OCI-LY7 (cell line): ENCODE measurements around the gene MEGF6. TPM values are rescaled to one million over a fixed set of nuclear protein-coding genes. Genes with fewer than 3 reads are reported as not detected.
A peak's percentile ranks its signal among the peaks of the same experiment; 100 is the strongest.

Experiments
- BruUV-seq: library from RNA; stranded (reverse); fragments of 400-500 nt; replicated peaks from 2 replicates; lab custom pipeline; 2021; lab: Mats Ljungman, UMichigan
- CTCF ChIA-PET: fragments of 300-600 bp; sonication (Branson Sonifier 250); formaldehyde crosslinking; loops from one replicate; lab custom pipeline; 2022; ENCODE audit warnings: antibody characterized with exemption; ENCODE audit not compliant: unreplicated experiment; lab: Charles Lee
- POLR2A ChIA-PET: fragments of 300-600 bp; sonication (Branson Sonifier 250); formaldehyde crosslinking; loops from one replicate; lab custom pipeline; 2022; ENCODE audit warnings: antibody characterized with exemption; lab: Charles Lee
- DNase-seq: peaks from one replicate; pipeline ENCODE4 v3.0.0-alpha.2; 2015; ENCODE audit warnings: low spot score
- H2AFZ ChIP-seq: fragments of 200-600 bp; sonication (generic), shearing (Covaris generic); 2 replicates; pipeline ENCODE4 v1.6.1; 2014; ENCODE audit warnings: mild to moderate bottlenecking, antibody characterized with exemption, low read length, moderate library complexity
- H3K27ac ChIP-seq: fragments of 200-600 bp; sonication (generic); 2 replicates; pipeline ENCODE4 v1.5.1; 2014; ENCODE audit warnings: mixed run types, low read depth, mild to moderate bottlenecking, moderate library complexity, low read length, inconsistent platforms; ENCODE audit not compliant: poor library complexity, severe bottlenecking
- H3K36me3 ChIP-seq: fragments of 200-600 bp; sonication (generic); 2 replicates; pipeline ENCODE4 v1.6.1; 2014; ENCODE audit warnings: mild to moderate bottlenecking, antibody characterized with exemption, low read length, moderate library complexity, mixed read lengths; ENCODE audit not compliant: insufficient read depth
- H3K4me1 ChIP-seq: fragments of 200-600 bp; sonication (generic); 2 replicates; pipeline ENCODE4 v1.5.1; 2014; ENCODE audit warnings: mild to moderate bottlenecking, low read length; ENCODE audit not compliant: insufficient read depth, poor library complexity, severe bottlenecking
- H3K4me2 ChIP-seq: fragments of 200-600 bp; sonication (generic); 2 replicates; pipeline ENCODE4 v1.6.1; 2014; ENCODE audit warnings: mild to moderate bottlenecking, low read length
- H3K4me3 ChIP-seq: fragments of 200-600 bp; sonication (generic); 2 replicates; pipeline ENCODE4 v1.5.1; 2014; ENCODE audit warnings: mild to moderate bottlenecking, low read depth, low read length; ENCODE audit not compliant: poor library complexity, severe bottlenecking
- H3K79me2 ChIP-seq: fragments of 200-600 bp; sonication (generic); 2 replicates; pipeline ENCODE4 v1.6.1; 2016; ENCODE audit warnings: low read depth, mild to moderate bottlenecking, low read length, moderate library complexity, mixed read lengths; ENCODE audit not compliant: insufficient read depth
- H3K9me2 ChIP-seq: fragments of 200-600 bp; sonication (generic); 2 replicates; pipeline ENCODE4 v1.6.1; 2016; ENCODE audit warnings: mild to moderate bottlenecking, low read length, mixed read lengths; ENCODE audit not compliant: insufficient read depth
- H3K9me3 ChIP-seq: fragments of 200-600 bp; sonication (generic); 2 replicates; pipeline ENCODE4 v1.6.1; 2014; ENCODE audit warnings: mild to moderate bottlenecking, mixed run types, low read length, mixed read lengths
- H4K20me1 ChIP-seq: fragments of 200-600 bp; sonication (generic); 2 replicates; pipeline ENCODE4 v1.6.1; 2014; ENCODE audit warnings: mild to moderate bottlenecking, antibody characterized with exemption, low read length, moderate library complexity, mixed read lengths; ENCODE audit not compliant: insufficient read depth
- EZH2phosphoT487 ChIP-seq: fragments of 200-600 bp; sonication (generic); IDR thresholded peaks from 2 replicates; pipeline ENCODE4 v1.6.1; 2018; ENCODE audit warnings: low read depth, borderline replicate concordance, mild to moderate bottlenecking, mixed run types, antibody characterized with exemption, low read length, moderate library complexity, mixed read lengths
- intact Hi-C: fragments of 100-400 bp; cut with micrococcal nuclease; formaldehyde crosslinking; loops from one replicate; pipeline ENCODE4 v1.10.0; 2022; ENCODE audit not compliant: unreplicated experiment
- total RNA-seq, 2 experiments: library from RNA; depleted of rRNA in 1 of 2; stranded (reverse); fragments of >200 nt in 1 of 2; shearing (Covaris generic) in 1 of 2; gene quantifications; 2 replicates each; pipeline ENCODE4 v1.2.3, GENCODE V29; 2014 to 2022
- TF ChIP-seq, protein P1 (sequence below): fragments of 200-600 bp; sonication (generic); conservative IDR thresholded peaks from 2 replicates; pipeline ENCODE4 v1.5.1; 2014; ENCODE audit warnings: mild to moderate bottlenecking, antibody characterized with exemption, low read length, moderate library complexity, mixed read lengths

Gene MEGF6
- total RNA-seq, 2 experiments from 2014 or later, result 0.15 to 0.32 TPM

DNA sequence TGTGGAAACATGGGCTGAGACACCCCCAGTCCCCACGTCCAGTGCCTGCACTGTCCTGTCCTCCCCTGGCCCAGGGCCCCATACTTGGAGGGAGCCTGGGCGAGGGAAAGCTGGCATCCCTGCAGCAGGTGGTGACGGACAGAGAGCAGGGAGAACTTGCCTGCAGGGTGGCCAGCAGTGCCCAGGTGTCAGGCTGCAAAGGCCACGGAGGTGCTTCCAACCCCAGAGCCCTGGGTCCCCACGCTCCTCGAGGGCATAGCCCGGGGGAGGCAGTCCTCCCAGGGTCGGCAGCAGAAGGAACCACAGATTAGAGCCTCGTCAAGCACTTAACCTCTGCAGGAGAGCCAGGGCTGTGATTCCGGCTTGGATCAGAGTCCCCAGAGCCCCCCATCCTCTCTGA lies 79.4 kb downstream of the MEGF6 start:
- Histone ChIP-seq H3K27ac (no peak overlapping the region), H3K4me3 (no peak overlapping the region), H3K4me1 (no peaks in the 10 kb centered on the region), H3K4me2 (no peak overlapping the region), H3K36me3 (no peaks in the 10 kb centered on the region), H3K9me3 (no peaks in the 10 kb centered on the region), H3K79me2 (no peaks in the 10 kb centered on the region), H2AFZ (no peak overlapping the region), H3K9me2 (no peaks in the 10 kb centered on the region), H4K20me1 (no peaks in the 10 kb centered on the region)
- intact Hi-C loops, result no loop called here
- CTCF ChIA-PET, result no interaction called here
- POLR2A ChIA-PET, result no interaction called here
- no TSS peak for BruUV-seq
- DNase-seq, result no peak
- TF ChIP-seq, protein P1, sequence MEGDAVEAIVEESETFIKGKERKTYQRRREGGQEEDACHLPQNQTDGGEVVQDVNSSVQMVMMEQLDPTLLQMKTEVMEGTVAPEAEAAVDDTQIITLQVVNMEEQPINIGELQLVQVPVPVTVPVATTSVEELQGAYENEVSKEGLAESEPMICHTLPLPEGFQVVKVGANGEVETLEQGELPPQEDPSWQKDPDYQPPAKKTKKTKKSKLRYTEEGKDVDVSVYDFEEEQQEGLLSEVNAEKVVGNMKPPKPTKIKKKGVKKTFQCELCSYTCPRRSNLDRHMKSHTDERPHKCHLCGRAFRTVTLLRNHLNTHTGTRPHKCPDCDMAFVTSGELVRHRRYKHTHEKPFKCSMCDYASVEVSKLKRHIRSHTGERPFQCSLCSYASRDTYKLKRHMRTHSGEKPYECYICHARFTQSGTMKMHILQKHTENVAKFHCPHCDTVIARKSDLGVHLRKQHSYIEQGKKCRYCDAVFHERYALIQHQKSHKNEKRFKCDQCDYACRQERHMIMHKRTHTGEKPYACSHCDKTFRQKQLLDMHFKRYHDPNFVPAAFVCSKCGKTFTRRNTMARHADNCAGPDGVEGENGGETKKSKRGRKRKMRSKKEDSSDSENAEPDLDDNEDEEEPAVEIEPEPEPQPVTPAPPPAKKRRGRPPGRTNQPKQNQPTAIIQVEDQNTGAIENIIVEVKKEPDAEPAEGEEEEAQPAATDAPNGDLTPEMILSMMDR, result no peak
- no peak for TF ChIP-seq EZH2phosphoT487

DNA sequence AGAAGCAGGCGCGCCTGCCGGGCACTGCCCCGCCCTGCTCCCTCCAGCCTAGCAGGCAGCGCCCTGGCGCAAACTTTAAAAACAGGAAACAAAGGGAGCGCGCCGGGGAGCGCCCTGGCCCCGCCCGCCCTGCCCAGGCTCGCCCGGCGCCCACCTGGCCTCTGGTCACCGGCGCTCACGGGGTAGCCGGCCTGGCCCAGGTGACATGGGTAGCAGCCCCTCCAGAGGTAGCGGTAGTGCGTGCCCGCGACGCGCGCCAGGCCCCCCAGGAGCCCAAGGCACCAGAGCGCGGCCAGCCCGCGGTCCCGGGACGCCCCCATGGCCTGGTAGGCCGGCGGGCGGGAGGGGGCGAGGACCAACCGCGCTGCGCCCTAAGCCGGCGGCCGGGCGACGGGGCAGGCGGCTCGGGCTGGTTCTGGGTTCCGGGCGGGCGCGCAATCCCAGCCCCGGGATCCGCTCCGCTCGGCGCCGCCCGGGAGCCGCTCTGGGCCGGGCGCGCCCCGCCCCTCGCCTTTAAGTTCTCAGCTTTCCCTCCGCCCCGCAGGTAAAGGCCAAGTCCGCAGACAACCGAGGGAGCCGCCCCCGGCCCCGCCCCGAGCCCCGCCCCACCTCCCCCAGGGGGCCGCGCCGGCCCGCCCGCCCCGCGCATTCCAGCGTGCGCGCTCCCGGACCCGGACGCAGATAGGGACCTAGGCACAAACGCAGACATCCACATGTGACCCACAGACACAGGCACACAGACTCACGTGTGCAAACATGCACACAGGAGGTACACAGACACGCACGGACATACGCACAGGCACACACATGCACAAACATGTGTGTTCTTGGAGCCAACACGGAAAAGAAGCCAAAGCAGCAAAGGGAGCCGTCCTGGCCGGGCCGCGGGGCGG lies 80.1 kb downstream of the MEGF6 start:
- no peaks in the 10 kb centered on the region for H3K9me2 ChIP-seq
- H3K79me2 ChIP-seq, result no peaks in the 10 kb centered on the region
- H3K4me2 ChIP-seq, result no peak overlapping the region
- intact Hi-C loops, result no loop called here
- TF ChIP-seq, protein P1, result no peak
- no peak for TF ChIP-seq EZH2phosphoT487
- H3K36me3 ChIP-seq, result no peaks in the 10 kb centered on the region
- no peaks in the 10 kb centered on the region for H4K20me1 ChIP-seq
- no peak overlapping the region for H2AFZ ChIP-seq
- no peaks in the 10 kb centered on the region for H3K4me1 ChIP-seq
- POLR2A ChIA-PET, result no interaction called here
- peak; percentile 10 for DNase-seq
- CTCF ChIA-PET, result no interaction called here
- no peak overlapping the region for H3K4me3 ChIP-seq
- H3K27ac ChIP-seq, result no peak overlapping the region
- BruUV-seq, result no TSS peak
- H3K9me3 ChIP-seq, result no peaks in the 10 kb centered on the region
